Large intestine (tissue), 3 donors: ENCODE measurements around the gene KIAA0825. TPM values are rescaled to one million over a fixed set of nuclear protein-coding genes. Genes with fewer than 3 reads are reported as not detected.
A peak's percentile ranks its signal among the peaks of the same experiment; 100 is the strongest.

Experiments used
- DNase-seq, 2 donors: peaks; one replicate each; pipeline versions ENCODE4 v3.0.0 to v3.0.0-alpha.2; 2013
- H3K27ac ChIP-seq: one replicate; pipeline ENCODE4 v1.5.1; 2013; ENCODE audit warnings: low read length
- H3K27me3 ChIP-seq: 2 replicates; pipeline ENCODE4 v1.6.1; 2013; ENCODE audit warnings: low read length; ENCODE audit not compliant: control insufficient read depth, insufficient read depth
- H3K36me3 ChIP-seq: 2 replicates; pipeline ENCODE4 v1.6.1; 2013; ENCODE audit warnings: low read length; ENCODE audit not compliant: control insufficient read depth, insufficient read depth
- H3K4me1 ChIP-seq: one replicate; pipeline ENCODE4 v1.6.1; 2013; ENCODE audit warnings: low read length; ENCODE audit not compliant: control insufficient read depth, insufficient read depth
- H3K4me3 ChIP-seq: one replicate; pipeline ENCODE4 v1.5.1; 2013; ENCODE audit warnings: low read length
- H3K9me3 ChIP-seq: one replicate; pipeline ENCODE4 v1.6.1; 2013; ENCODE audit warnings: mild to moderate bottlenecking, low read depth, low read length, moderate library complexity; ENCODE audit not compliant: control insufficient read depth
- WGBS: methylation state at CpG from one replicate; pipeline ENCODE4 v1.1.5; 2013; ENCODE audit warnings: low lambda C conversion rate; ENCODE audit not compliant: insufficient coverage; 5-methylcytosine and 5-hydroxymethylcytosine counted together
- polyA plus RNA-seq: library from polyadenylated mRNA; unstranded; fragments of 120-200 nt; gene quantifications from one replicate; pipeline ENCODE4 v1.2.1, GENCODE V29; 2013

KIAA0825 gene
- polyA plus RNA-seq, 1 donor = 2.8 TPM

DNA sequence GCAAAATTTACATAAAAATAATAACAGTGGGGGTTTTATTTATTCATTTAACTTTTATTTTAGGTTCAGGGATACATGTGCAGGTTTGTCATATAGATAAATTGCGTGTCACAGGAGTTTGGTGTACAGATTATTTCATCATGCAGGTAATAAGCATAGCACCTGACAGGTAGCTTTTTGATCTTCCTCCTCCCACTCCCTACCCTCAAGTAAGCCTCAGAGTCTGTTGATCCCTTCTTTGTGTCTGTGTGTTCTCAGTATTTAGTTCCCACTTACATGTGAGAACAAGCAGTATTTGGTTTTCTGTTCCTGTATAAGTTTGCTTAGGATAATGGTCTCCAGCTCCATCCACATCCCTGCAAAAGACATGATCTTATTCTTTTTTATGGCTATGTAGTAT, 240.3 kb downstream of the KIAA0825 start:
- Histone ChIP-seq H3K4me3 (no peak overlapping the region), H3K36me3 (no peaks in the 10 kb centered on the region), H3K9me3 (no peaks in the 10 kb centered on the region), H3K27ac (no peak overlapping the region), H3K27me3 (no peaks in the 10 kb centered on the region), H3K4me1 (no peaks in the 10 kb centered on the region)
- no peak for DNase-seq
- 80% methylated on average over 1 of the region's 1 CpG for WGBS

DNA sequence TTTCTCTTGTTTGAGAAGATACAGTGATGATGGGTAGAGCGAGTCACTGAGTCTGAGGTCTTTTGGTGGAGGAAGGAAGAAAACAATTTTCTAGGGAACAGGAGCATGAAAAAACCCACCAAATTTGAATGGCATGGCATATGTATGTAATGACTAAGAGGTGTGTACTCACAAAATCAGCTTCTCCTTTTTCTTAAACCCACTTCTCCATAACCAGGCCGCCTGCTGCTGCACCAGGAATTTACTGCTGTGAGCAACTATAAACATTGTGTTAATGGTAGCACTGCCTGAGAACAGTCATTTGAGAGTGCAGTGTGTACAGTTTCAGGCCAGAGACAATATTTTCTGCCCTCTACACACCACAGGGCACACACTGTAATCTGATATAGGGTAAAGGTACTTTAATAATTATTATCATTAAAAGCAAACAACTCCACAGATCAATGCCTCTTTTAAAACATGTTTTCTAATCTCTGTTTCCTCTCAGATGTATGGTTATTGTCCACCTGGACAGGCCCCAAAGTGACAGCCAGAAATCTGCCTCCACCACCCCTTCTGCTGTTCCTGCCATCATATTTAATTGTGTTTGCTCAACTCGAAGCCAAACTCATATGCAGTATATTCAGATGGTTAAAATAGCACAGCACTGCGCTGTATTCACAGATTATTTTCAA, 241.6 kb downstream of the KIAA0825 start:
- peak in 1 of 2 donors; percentile 7 for DNase-seq
- Histone ChIP-seq H3K27me3 (no peaks in the 10 kb centered on the region), H3K36me3 (no peaks in the 10 kb centered on the region), H3K4me1 (no peaks in the 10 kb centered on the region), H3K4me3 (no peak overlapping the region), H3K9me3 (no peaks in the 10 kb centered on the region), H3K27ac (no peak overlapping the region)
- whole genome bisulfite sequencing = 70% methylated on average over 2 of the region's 4 CpGs

DNA sequence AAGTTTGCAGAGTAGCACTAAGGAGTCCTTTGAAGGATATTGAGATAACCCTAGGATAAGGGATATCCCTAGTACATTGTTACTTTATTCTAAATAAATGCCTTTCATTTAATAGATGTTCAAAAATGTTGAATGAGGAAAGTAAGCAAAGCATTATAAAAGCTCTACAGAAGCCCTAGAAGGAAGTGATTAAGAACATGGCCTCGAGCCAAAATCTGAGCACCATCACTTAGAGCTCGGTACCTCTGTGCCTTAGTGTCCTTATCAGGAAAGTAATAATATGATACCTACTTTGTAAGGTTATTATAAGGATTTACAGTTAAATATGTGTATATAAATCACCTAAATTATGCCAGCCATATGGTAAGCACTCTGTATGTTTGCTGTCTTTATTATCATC, 242.6 kb downstream of the KIAA0825 start:
- Histone ChIP-seq H3K27me3 (no peaks in the 10 kb centered on the region), H3K36me3 (no peaks in the 10 kb centered on the region), H3K4me3 (no peak overlapping the region), H3K4me1 (no peaks in the 10 kb centered on the region), H3K27ac (no peak overlapping the region), H3K9me3 (no peaks in the 10 kb centered on the region)
- WGBS = 72% methylated on average over 2 of the region's 2 CpGs
- DNase-seq = no peak

DNA sequence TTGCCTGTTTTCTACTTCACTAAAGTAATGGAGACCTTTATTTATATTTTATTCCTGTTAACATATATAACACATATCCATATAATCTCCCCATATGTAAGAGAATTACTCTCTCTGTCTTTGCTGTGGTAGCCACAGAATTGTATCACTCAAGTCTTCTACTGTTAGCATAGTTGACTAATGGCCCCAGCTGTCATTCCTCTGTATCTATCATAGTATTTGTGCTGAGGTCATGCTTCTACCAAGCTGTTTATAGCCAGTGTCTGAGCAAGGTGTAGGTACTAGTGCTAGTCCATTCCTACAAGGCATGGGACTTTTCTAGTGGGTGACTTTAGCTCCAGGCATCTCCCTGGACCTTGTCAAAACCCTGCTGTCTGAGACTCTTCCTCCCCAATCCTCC, 244.1 kb downstream of the KIAA0825 start:
- no peaks in the 10 kb centered on the region for H3K27me3 ChIP-seq
- H3K36me3 ChIP-seq = no peaks in the 10 kb centered on the region
- no peak overlapping the region for H3K4me3 ChIP-seq
- H3K9me3 ChIP-seq = no peaks in the 10 kb centered on the region
- H3K4me1 ChIP-seq = no peaks in the 10 kb centered on the region
- DNase-seq = peak in 1 of 2 donors; percentile 12
- no peak overlapping the region for H3K27ac ChIP-seq

DNA sequence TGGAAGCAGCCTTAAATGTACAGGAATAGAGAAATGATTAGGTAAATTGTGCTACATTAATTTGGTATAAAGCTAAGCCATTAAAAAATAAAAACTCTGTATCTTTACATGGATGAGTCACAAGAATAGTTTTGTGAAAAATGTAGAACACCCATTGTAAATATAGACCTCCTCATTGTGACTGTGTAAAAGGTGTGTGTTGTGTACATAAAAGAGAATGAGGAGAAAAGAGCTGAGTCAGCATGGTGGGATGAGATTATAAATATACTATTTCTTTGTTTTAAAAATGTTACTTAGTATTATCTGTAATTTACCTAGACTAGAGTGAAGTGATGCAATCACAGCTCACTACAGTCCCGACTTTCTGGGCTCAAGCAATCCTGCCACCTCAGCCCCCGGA, 250.5 kb downstream of the KIAA0825 start:
- Histone ChIP-seq H3K4me3 (no peak overlapping the region), H3K36me3 (no peaks in the 10 kb centered on the region), H3K9me3 (no peaks in the 10 kb centered on the region), H3K27me3 (no peaks in the 10 kb centered on the region), H3K27ac (no peak overlapping the region), H3K4me1 (no peaks in the 10 kb centered on the region)
- WGBS = no CpG with 5 or more reads among the region's 2 CpGs
- no peak for DNase-seq

DNA sequence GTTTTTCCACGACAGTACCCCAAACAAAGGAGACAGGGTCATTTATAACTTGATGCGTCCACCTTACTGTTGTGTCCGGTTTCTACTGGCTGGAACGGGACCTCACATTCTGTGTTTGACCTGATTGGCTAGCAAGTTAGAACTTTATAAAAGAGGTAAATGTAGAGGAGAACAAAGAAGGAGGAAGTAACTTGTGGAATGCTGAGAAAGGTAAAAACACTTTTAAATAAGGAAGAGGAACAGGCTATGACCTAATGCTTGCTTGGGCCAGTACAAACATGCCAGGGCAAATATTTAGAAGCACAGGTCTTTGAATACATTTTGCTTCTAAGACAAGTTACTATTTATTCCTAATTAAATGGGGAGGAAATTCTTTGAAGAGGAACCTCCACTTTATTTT, 251.6 kb downstream of the KIAA0825 start:
- H3K9me3 ChIP-seq = no peaks in the 10 kb centered on the region
- H3K27ac ChIP-seq = no peak overlapping the region
- WGBS = 93% methylated on average over 2 of the region's 4 CpGs
- H3K27me3 ChIP-seq = no peaks in the 10 kb centered on the region
- H3K4me3 ChIP-seq = no peak overlapping the region
- H3K36me3 ChIP-seq = no peaks in the 10 kb centered on the region
- H3K4me1 ChIP-seq = no peaks in the 10 kb centered on the region
- DNase-seq = no peak

DNA sequence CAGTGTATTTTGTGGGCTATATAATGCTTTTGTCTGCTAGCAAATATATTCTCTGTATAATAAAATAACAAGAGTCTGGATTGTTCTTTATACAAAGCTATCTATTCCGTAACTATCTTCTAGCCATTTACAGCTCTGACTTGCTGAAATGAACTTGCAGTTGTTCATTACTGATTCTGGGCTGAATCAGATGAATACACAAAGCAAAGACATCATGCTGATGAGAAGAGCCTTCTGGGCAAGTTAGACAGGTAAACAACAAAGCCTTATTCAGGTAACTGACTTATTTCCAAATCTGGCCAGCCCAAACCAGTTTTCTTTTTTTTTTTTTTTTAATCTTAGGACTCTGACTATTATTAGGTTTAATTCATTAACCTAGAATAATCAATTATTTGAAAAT, 255.5 kb downstream of the KIAA0825 start:
- WGBS = no CpG with 5 or more reads among the region's 1 CpG
- H3K9me3 ChIP-seq = no peaks in the 10 kb centered on the region
- no peaks in the 10 kb centered on the region for H3K36me3 ChIP-seq
- no peak overlapping the region for H3K4me3 ChIP-seq
- no peaks in the 10 kb centered on the region for H3K27me3 ChIP-seq
- H3K27ac ChIP-seq = no peak overlapping the region
- no peaks in the 10 kb centered on the region for H3K4me1 ChIP-seq
- no peak for DNase-seq

DNA sequence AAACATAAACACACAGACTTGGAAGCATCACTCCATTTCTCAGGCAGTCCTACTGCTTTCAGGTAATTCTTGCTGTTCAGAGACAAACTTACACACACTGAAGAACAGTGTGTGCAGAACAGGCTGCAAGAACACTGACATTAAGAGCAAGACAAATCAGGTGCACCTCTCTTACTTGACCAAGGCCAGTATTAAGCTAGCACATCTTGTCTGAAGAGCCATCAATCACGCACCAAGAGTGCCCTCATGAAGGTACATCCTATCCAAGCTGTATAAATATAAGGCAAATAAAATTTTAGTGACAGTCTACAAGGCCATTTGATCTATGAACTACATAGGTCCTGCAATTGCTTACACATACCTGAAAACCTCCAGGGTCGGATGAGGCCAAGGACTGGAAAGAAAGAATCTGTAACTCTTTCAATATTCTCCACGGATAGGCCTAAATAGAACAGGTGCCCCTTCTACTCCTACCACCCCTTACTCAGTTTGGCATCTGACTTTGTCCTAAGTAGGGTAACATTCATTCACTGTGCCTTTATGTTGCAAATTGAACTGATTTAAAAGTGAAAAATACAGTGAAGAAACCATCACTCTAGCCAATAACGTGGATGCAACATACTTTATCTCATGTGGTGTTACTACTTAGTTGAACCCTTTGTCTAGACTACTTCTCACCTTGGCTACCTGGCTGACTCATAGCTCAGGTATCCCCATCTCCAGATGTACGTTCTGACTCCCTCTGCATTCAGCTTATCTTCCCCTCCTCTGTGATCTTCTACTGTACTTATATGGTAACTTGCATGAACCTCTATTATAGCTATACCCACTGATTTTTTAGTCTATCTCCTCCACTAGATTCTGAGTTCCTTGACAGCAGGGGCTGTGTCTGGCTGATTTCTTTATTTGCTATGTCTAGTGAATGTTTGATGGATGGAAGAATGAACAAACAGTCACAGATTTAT, 256.3 kb downstream of the KIAA0825 start:
- Histone ChIP-seq H3K27ac (no peak overlapping the region), H3K4me1 (no peaks in the 10 kb centered on the region), H3K9me3 (no peaks in the 10 kb centered on the region), H3K36me3 (no peaks in the 10 kb centered on the region), H3K4me3 (no peak overlapping the region), H3K27me3 (no peaks in the 10 kb centered on the region)
- peak in 1 of 2 donors; percentile 18 for DNase-seq
- no CpG with 5 or more reads among the region's 5 CpGs for WGBS

DNA sequence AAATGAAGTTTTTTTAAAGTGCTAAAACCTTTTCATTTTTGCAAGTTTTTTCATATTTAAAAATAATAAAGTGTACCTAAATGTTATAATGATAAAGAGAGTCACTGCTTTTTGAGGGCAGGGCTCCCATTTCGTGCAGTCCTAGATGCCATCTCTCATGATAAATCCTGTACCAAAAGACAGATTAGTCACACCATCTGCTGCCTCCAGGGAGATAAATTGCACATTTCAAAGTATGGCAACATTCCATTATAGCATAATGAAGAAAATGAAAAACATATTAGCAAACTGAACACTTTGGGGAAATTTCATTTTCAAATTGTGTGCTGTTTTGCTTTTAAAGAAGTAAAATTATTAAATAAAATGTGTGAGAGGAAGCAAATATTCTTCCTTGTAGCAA, 257.2 kb downstream of the KIAA0825 start:
- Histone ChIP-seq H3K4me3 (no peak overlapping the region), H3K4me1 (no peaks in the 10 kb centered on the region), H3K27ac (no peak overlapping the region), H3K36me3 (no peaks in the 10 kb centered on the region), H3K9me3 (no peaks in the 10 kb centered on the region), H3K27me3 (no peaks in the 10 kb centered on the region)
- WGBS = no CpG with 5 or more reads among the region's 1 CpG
- DNase-seq = no peak

DNA sequence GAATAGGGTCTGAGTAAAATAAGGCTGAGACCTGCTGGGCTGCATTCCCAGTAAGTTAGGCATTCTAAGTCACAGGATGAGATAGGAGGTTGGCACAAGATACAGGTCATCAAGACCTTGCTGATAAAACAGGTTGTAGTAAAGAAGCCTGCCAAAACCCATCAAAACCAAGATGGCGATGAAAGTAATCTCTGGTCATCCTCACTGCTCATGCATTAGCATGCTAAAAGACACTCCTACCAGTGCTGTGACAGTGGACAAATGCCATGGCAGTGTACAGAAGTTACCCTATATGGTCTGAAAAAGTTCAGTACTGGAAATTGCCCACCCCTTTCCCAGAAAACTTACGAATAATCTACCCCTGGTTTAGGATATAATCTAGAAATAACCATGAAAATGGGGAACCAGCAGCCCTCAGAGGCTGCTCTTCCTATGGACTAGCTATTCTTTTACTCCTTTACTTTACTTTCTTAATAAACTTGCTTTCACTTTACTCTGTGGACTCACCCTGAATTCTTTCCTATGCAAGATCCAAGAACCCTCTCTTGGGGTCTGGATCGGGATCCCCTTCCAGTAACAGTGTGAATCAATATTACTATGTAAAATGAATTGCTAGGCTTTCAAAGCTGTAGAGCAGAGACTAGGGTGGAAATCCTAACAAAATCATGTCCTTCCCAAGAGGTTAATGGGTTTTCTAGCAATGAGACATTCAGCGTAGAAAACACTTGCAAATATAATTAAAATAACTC, 257.8 kb downstream of the KIAA0825 start:
- 100% methylated on average over 2 of the region's 4 CpGs for WGBS
- H3K4me3 ChIP-seq = no peak overlapping the region
- no peaks in the 10 kb centered on the region for H3K36me3 ChIP-seq
- no peak for DNase-seq
- no peaks in the 10 kb centered on the region for H3K27me3 ChIP-seq
- no peak overlapping the region for H3K27ac ChIP-seq
- no peaks in the 10 kb centered on the region for H3K9me3 ChIP-seq
- H3K4me1 ChIP-seq = no peaks in the 10 kb centered on the region
